Ascending aorta (tissue), 2 donors: Measurements from ENCODE around the gene TCF19. TPM values are rescaled to one million over a fixed set of nuclear protein-coding genes. Genes with fewer than 3 reads are reported as not detected.

Experiments
- DNase-seq, 2 donors: peaks; one replicate each; pipeline ENCODE4 v3.0.0-alpha.2; 2019; ENCODE audit warnings: low spot score in 2 of 2
- H3K27ac ChIP-seq, 2 donors: fragments of 200-600 bp; sonication (generic); one replicate each; pipeline ENCODE4 v1.5.1; 2016 to 2017; ENCODE audit warnings: mild to moderate bottlenecking in 1 of 2
- H3K27me3 ChIP-seq: fragments of 200-600 bp; sonication (generic); one replicate; pipeline ENCODE4 v1.5.1; 2017
- H3K36me3 ChIP-seq, 2 donors: fragments of 200-600 bp; sonication (generic); one replicate each; pipeline ENCODE4 v1.5.1; 2016
- H3K4me1 ChIP-seq, 2 donors: fragments of 200-600 bp; sonication (generic); one replicate each; pipeline ENCODE4 v1.5.1; 2016 to 2017; ENCODE audit warnings: mild to moderate bottlenecking in 1 of 2
- H3K4me3 ChIP-seq, 2 donors: fragments of 200-600 bp; sonication (generic); one replicate each; pipeline ENCODE4 v1.5.1; 2016 to 2017; ENCODE audit warnings: mild to moderate bottlenecking in 1 of 2
- H3K9me3 ChIP-seq, 2 donors: fragments of 200-600 bp; sonication (generic); one replicate each; pipeline ENCODE4 v1.5.1; 2016
- CTCF ChIP-seq, 3 experiments: fragments of 200-600 bp in 2 of 3; fragments of 450-650 bp in 1 of 3; sonication (generic) in 2 of 3; IDR thresholded peaks; one replicate each; pipeline ENCODE4 v1.5.1; 2016 to 2019; ENCODE audit warnings: antibody characterized with exemption in 3 of 3, mild to moderate bottlenecking in 1 of 3, moderate library complexity in 1 of 3
- intact Hi-C: fragments of 100-400 bp; cut with DNase I; formaldehyde crosslinking; loops from one replicate; pipeline ENCODE4 v1.15.1; 2023
- total RNA-seq: library from RNA; depleted of rRNA; stranded (reverse); fragments of >200 nt; gene quantifications from one replicate; pipeline ENCODE4 v1.1.0, GENCODE V29; 2016

Gene TCF19
- total RNA-seq, 1 donor from 2014 or later: 10.3 TPM

GRCh38 chr6:31120151-31120915 lies 38.1 kb upstream of the TCF19 start, which contains the start of gene CDSN:
Gene CDSN (minus strand): TSS chr6:31120446. CDS start chr6:31120419, 27 bp downstream.
- TF ChIP-seq CTCF (IDR thresholded peaks at IDR 0.05): no peak
- no peak for DNase-seq
- no peaks in the 10 kb centered on the region for H3K9me3 ChIP-seq
- H3K27me3 ChIP-seq: no peaks in the 10 kb centered on the region
- no peak within 1 kb of the TSS for H3K27ac ChIP-seq
- H3K36me3 ChIP-seq: no peaks in the 10 kb centered on the region
- H3K4me3 ChIP-seq: no peak within 1 kb of the TSS
- peaks cover 0 to 14% of the 10 kb centered on the region in 2 donors for H3K4me1 ChIP-seq
- intact Hi-C loops: no loop called here

- Histone ChIP-seq H3K36me3 (no peaks in the 10 kb centered on the region), H3K4me3 (no peak overlapping the region), H3K27ac (no peak overlapping the region), H3K9me3 (no peaks in the 10 kb centered on the region), H3K27me3 (no peaks in the 10 kb centered on the region), H3K4me1 (peaks cover 0 to 12% of the 10 kb centered on the region in 2 donors)
- no peak for TF ChIP-seq CTCF (IDR thresholded peaks at IDR 0.05)
- intact Hi-C loops: no loop called here
- no peak for DNase-seq
Observed at GRCh38 chr6:31121131-31121790, 37.1 kb upstream of the TCF19 start.

GRCh38 chr6:31122791-31123706 lies 35.3 kb upstream of the TCF19 start:
- Histone ChIP-seq H3K27ac (peak overlapping the region; percentile 48 to 56), H3K36me3 (no peaks in the 10 kb centered on the region)
- intact Hi-C loops: no loop called here

GRCh38 chr6:31125162-31125561 lies 33.2 kb upstream of the TCF19 start:
- H3K4me3 ChIP-seq: no peak overlapping the region
- H3K36me3 ChIP-seq: no peaks in the 10 kb centered on the region
- no peak for DNase-seq
- no peaks in the 10 kb centered on the region for H3K9me3 ChIP-seq
- no peak for TF ChIP-seq CTCF (IDR thresholded peaks at IDR 0.05)
- intact Hi-C loops: no loop called here
- peaks cover 0 to 12% of the 10 kb centered on the region in 2 donors for H3K4me1 ChIP-seq
- H3K27ac ChIP-seq: no peak overlapping the region
- H3K27me3 ChIP-seq: no peaks in the 10 kb centered on the region

More at GRCh38 chr6:31122791-31123706, 35.3 kb upstream of the TCF19 start:
- Histone ChIP-seq H3K4me1 (peaks cover 0 to 12% of the 10 kb centered on the region in 2 donors), H3K4me3 (no peak overlapping the region), H3K9me3 (no peaks in the 10 kb centered on the region), H3K27me3 (no peaks in the 10 kb centered on the region)
- DNase-seq: peak in 1 of 2 donors; percentile 78
- no peak for TF ChIP-seq CTCF (IDR thresholded peaks at IDR 0.05)

GRCh38 chr6:31125586-31126363 lies 32.6 kb upstream of the TCF19 start:
- TF ChIP-seq CTCF (IDR thresholded peaks at IDR 0.05): no peak
- Histone ChIP-seq H3K27ac (no peak overlapping the region), H3K27me3 (no peaks in the 10 kb centered on the region), H3K36me3 (no peaks in the 10 kb centered on the region), H3K4me3 (no peak overlapping the region), H3K4me1 (peaks cover 0 to 12% of the 10 kb centered on the region in 2 donors), H3K9me3 (no peaks in the 10 kb centered on the region)
- intact Hi-C loops: no loop called here
- DNase-seq: no peak
